Colonic mucosa (tissue), 4 donors: ENCODE measurements around the gene GNAQ. TPM values are rescaled to one million over a fixed set of nuclear protein-coding genes. Genes with fewer than 3 reads are reported as not detected.

Source experiments
- DNase-seq: peaks from one replicate; pipeline ENCODE4 v3.0.0-alpha.2; 2020
- H3K27ac ChIP-seq: fragments of 200-600 bp; one replicate; pipeline ENCODE4 v1.8.0; 2021
- H3K27me3 ChIP-seq: fragments of 200-600 bp; one replicate; pipeline ENCODE4 v1.8.0; 2021
- H3K36me3 ChIP-seq: fragments of 200-600 bp; one replicate; pipeline ENCODE4 v1.8.0; 2021
- H3K4me1 ChIP-seq: fragments of 200-600 bp; one replicate; pipeline ENCODE4 v1.8.0; 2021; ENCODE audit warnings: mild to moderate bottlenecking
- H3K4me3 ChIP-seq: fragments of 200-600 bp; one replicate; pipeline ENCODE4 v1.8.0; 2021
- H3K9ac ChIP-seq, 2 donors: one replicate each; pipeline ENCODE4 v1.7.0; 2013; ENCODE audit warnings: control low read depth in 2 of 2, low read depth in 2 of 2, low read length in 2 of 2
- H3K9me3 ChIP-seq: fragments of 200-600 bp; one replicate; pipeline ENCODE4 v1.8.0; 2021
- intact Hi-C: fragments of 100-400 bp; cut with DNase I; formaldehyde crosslinking; loops from one replicate; pipeline ENCODE4 v1.14.1; 2022
- total RNA-seq, 2 donors: library from RNA; stranded (reverse); fragmentation: NEBNext Ultra II Directional in 1 of 2; extraction: Animal tissue kit (Norgen Biotek cat#: 25700) in 1 of 2; gene quantifications; one replicate each; pipeline ENCODE4 v1.2.1, GENCODE V29; 2021
- TF ChIP-seq, protein P1 (sequence below): fragments of 200-600 bp; IDR thresholded peaks from one replicate; pipeline ENCODE4 v1.8.0; 2022; ENCODE audit warnings: antibody characterized with exemption, mild to moderate bottlenecking
- donor health status: healthy.
- donor health status: DM: no; HTN: no; CAD: no.
- donor health status: DM: no; HTN: no; CAD: no.

The GNAQ gene
- total RNA-seq, 2 donors from 2014 or later, result 75.6 to 105 TPM

DNA sequence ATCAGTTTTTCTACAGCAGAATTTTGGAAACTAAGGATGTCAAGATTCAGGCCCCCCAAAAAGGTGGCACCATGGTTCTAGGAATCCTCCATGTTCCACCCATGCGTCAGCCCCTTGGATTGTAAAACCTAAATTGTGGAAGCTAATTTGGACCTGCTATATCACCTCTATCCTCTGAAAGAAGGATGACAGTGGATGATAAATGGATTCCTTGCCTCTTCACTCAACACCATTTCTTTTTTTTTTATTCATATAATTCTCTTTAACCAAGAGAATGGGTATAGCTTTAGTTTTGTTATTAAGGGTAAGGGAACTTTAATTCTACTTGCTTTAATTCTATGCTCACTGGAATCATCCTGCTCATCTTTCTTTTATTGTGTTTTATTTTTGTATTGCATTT, 71.8 kb downstream of the GNAQ start:
- Histone ChIP-seq H3K4me3 (no peak overlapping the region), H3K27me3 (no peaks in the 10 kb centered on the region), H3K4me1 (no peaks in the 10 kb centered on the region), H3K27ac (no peak overlapping the region), H3K9me3 (no peaks in the 10 kb centered on the region), H3K9ac (no peak overlapping the region), H3K36me3 (no peaks in the 10 kb centered on the region)
- TF ChIP-seq, protein P1, sequence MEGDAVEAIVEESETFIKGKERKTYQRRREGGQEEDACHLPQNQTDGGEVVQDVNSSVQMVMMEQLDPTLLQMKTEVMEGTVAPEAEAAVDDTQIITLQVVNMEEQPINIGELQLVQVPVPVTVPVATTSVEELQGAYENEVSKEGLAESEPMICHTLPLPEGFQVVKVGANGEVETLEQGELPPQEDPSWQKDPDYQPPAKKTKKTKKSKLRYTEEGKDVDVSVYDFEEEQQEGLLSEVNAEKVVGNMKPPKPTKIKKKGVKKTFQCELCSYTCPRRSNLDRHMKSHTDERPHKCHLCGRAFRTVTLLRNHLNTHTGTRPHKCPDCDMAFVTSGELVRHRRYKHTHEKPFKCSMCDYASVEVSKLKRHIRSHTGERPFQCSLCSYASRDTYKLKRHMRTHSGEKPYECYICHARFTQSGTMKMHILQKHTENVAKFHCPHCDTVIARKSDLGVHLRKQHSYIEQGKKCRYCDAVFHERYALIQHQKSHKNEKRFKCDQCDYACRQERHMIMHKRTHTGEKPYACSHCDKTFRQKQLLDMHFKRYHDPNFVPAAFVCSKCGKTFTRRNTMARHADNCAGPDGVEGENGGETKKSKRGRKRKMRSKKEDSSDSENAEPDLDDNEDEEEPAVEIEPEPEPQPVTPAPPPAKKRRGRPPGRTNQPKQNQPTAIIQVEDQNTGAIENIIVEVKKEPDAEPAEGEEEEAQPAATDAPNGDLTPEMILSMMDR, result no peak
- intact Hi-C loops, result no loop called here
- no peak for DNase-seq

DNA sequence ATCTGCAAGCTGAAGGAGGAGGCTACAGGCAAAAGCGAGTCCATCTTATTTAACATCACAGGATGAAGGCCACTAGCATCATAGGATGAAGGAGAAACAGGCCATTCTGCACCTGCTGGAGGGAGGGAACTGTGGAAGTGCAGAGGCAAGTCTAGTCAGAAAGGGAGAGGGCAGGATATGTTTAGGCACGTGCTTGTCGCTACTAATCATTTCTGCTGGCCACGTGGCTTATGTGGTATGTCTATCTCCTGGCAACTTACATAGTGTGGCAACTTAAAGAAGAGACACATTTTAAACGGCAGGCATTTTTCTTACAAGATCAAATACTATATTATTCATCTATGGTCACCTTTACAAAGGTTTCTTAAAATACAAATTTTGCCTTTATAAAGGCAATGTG, 74.0 kb downstream of the GNAQ start:
- no peak for DNase-seq
- TF ChIP-seq, protein P1, result no peak
- Histone ChIP-seq H3K9me3 (no peaks in the 10 kb centered on the region), H3K27me3 (no peaks in the 10 kb centered on the region), H3K27ac (no peak overlapping the region), H3K9ac (no peak overlapping the region), H3K4me1 (peaks cover 5% of the 10 kb centered on the region), H3K4me3 (no peak overlapping the region), H3K36me3 (no peaks in the 10 kb centered on the region)
- intact Hi-C loops, result no loop called here

DNA sequence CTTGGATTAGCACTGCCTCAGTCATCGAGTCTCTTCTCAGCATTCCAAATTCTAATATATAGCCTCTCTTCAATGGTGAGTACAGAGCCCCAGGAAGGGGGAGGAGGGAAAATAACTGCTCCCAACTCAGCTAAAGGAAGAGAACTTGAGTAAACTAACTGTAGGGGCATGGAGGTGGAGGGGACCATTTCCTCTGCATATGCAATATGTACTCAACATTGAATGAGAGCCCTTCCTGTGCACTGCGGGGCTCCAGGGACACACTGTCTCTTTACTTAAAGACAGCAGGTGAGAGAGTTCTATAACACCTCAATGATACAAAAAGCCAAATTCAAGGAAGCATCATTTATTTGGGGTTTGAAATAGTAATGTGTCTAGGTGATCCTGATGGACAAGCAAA, 75.1 kb downstream of the GNAQ start:
- H3K9me3 ChIP-seq, result no peaks in the 10 kb centered on the region
- H3K36me3 ChIP-seq, result no peaks in the 10 kb centered on the region
- H3K27me3 ChIP-seq, result no peaks in the 10 kb centered on the region
- intact Hi-C loops, result no loop called here
- no peak overlapping the region for H3K4me3 ChIP-seq
- H3K4me1 ChIP-seq, result peaks cover 5% of the 10 kb centered on the region
- DNase-seq, result no peak
- H3K9ac ChIP-seq, result no peak overlapping the region
- H3K27ac ChIP-seq, result no peak overlapping the region
- TF ChIP-seq, protein P1, result no peak

DNA sequence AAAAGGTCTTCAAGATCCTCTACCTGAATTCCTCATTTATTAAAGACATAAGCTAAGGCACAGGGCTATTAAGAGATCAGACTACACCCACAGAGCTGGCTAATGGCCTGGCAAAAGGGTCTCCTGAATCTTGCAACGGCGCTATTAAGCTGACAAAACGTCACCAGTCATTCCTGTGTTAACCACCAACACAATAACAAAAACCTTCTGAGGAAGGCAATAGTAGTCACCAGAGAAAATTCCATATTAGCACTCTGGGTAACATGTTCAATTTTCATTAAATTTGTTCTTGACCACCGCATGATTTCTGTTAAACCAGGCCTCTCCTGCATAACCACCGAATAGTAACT, 77.0 kb downstream of the GNAQ start:
- H3K4me1 ChIP-seq, result peaks cover 5% of the 10 kb centered on the region
- H3K9ac ChIP-seq, result no peak overlapping the region
- no peak overlapping the region for H3K4me3 ChIP-seq
- H3K27me3 ChIP-seq, result no peaks in the 10 kb centered on the region
- no peak overlapping the region for H3K27ac ChIP-seq
- intact Hi-C loops, result no loop called here
- no peak for DNase-seq
- H3K36me3 ChIP-seq, result no peaks in the 10 kb centered on the region
- H3K9me3 ChIP-seq, result no peaks in the 10 kb centered on the region
- TF ChIP-seq, protein P1, result no peak

DNA sequence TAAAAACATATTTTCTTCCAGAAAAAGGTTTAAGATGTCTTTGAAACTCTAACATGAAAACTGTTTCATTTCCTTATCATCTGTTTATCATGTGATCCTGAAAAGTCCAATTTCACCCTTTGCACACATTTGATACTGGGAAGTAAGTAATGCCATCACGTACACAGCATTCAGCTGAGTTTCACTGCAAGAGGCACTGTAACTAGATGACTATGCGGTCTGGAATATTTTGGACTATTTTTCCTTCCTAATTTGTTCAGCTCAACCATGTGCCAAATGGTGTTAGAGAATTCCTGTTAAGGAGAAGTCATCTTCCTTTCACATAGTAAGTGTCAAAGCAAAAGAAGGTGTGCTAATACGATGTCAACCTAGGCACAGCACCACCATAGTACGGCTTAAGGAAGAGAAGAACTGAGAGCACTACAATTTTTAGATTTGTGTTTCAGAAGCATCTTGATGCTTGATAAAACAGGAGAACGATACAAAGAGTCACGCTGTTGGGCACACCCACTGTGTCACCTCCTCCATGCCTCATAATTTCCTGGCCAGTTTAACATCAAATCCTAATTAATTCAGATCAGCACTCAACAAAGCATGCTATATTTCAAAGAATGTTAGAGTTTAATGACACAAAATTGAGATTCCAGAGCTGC, 77.5 kb downstream of the GNAQ start:
- Histone ChIP-seq H3K9ac (no peak overlapping the region), H3K36me3 (no peaks in the 10 kb centered on the region), H3K27ac (peak overlapping the region; percentile 5), H3K4me3 (no peak overlapping the region), H3K4me1 (peaks cover 5% of the 10 kb centered on the region), H3K9me3 (no peaks in the 10 kb centered on the region), H3K27me3 (no peaks in the 10 kb centered on the region)
- TF ChIP-seq, protein P1, result no peak
- intact Hi-C loops, result no loop called here
- DNase-seq, result no peak
